Keratinocyte (primary cell): Measurements from ENCODE around the gene SH3PXD2A. TPM values are rescaled to one million over a fixed set of nuclear protein-coding genes. Genes with fewer than 3 reads are reported as not detected.
A peak's percentile ranks its signal among the peaks of the same experiment; 100 is the strongest.

Experiments used
- DNase-seq: peaks from one replicate; pipeline ENCODE4 v3.0.0-alpha.2; 2011; ENCODE audit warnings: low read depth, missing footprints, low spot score
- FAIRE-seq: peaks from 2 replicates; lab custom pipeline; 2011; peaks lifted over from hg19 to GRCh38; lab: Jason Lieb, UNC
- H2AFZ ChIP-seq: 2 replicates; pipeline ENCODE4 v1.6.0; 2012; ENCODE audit warnings: low read length, control low read depth, inconsistent platforms; ENCODE audit not compliant: control insufficient read depth
- H3K27ac ChIP-seq: 2 replicates; pipeline ENCODE4 v1.5.1; 2011; ENCODE audit warnings: low read length; ENCODE audit not compliant: control insufficient read depth, insufficient read depth
- H3K27me3 ChIP-seq: 3 replicates; pipeline ENCODE4 v1.6.0; 2011; ENCODE audit warnings: low read length; ENCODE audit not compliant: control insufficient read depth, insufficient read depth; ENCODE audit errors: extremely low read depth
- H3K36me3 ChIP-seq, 2 experiments: 2 replicates in 1 of 2; 3 replicates in 1 of 2; pipeline ENCODE4 v1.5.1; 2011; ENCODE audit warnings: low read length in 2 of 2, mild to moderate bottlenecking in 1 of 2; ENCODE audit not compliant: control insufficient read depth in 2 of 2, insufficient read depth in 2 of 2; ENCODE audit errors: extremely low read depth in 1 of 2
- H3K4me1 ChIP-seq: 3 replicates; pipeline ENCODE4 v1.5.1; 2011; ENCODE audit warnings: low read length; ENCODE audit not compliant: control insufficient read depth, insufficient read depth; ENCODE audit errors: extremely low read depth
- H3K4me2 ChIP-seq: 3 replicates; pipeline ENCODE4 v1.6.0; 2011; ENCODE audit warnings: low read depth, low read length; ENCODE audit not compliant: control insufficient read depth, insufficient read depth; ENCODE audit errors: extremely low read depth
- H3K4me3 ChIP-seq, 3 experiments: fragments of 200-600 bp in 1 of 3; sonication (generic) in 1 of 3; 2 replicates in 2 of 3; 3 replicates in 1 of 3; pipeline ENCODE4 v1.5.1; 2011 to 2016; ENCODE audit warnings: low read length in 3 of 3, mild to moderate bottlenecking in 3 of 3, control low read depth in 2 of 3, inconsistent platforms in 1 of 3, low read depth in 1 of 3, mixed read lengths in 1 of 3, mixed run types in 1 of 3, moderate library complexity in 1 of 3; ENCODE audit not compliant: control insufficient read depth in 2 of 3, insufficient read depth in 2 of 3; ENCODE audit errors: extremely low read depth in 1 of 3
- H3K79me2 ChIP-seq: 2 replicates; pipeline ENCODE4 v1.6.0; 2012; ENCODE audit warnings: low read length; ENCODE audit not compliant: control insufficient read depth, insufficient read depth
- H3K9ac ChIP-seq: 3 replicates; pipeline ENCODE4 v1.6.0; 2011; ENCODE audit warnings: low read length; ENCODE audit not compliant: control insufficient read depth, insufficient read depth; ENCODE audit errors: extremely low read depth
- H3K9me1 ChIP-seq: 3 replicates; pipeline ENCODE4 v1.6.0; 2011; ENCODE audit warnings: low read length; ENCODE audit not compliant: control insufficient read depth, insufficient read depth; ENCODE audit errors: extremely low read depth
- H3K9me3 ChIP-seq: 2 replicates; pipeline ENCODE4 v1.5.1; 2012; ENCODE audit warnings: low read depth, low read length; ENCODE audit not compliant: control insufficient read depth
- H4K20me1 ChIP-seq: 3 replicates; pipeline ENCODE4 v1.6.0; 2011; ENCODE audit warnings: low read length; ENCODE audit not compliant: control insufficient read depth, insufficient read depth; ENCODE audit errors: extremely low read depth
- EZH2 ChIP-seq: IDR thresholded peaks from one replicate; pipeline ENCODE4 v1.6.1; 2012; ENCODE audit warnings: inconsistent platforms, mild to moderate bottlenecking, low read length, moderate library complexity
- dilution Hi-C: fragments of 300-500 bp; cut with MboI; formaldehyde crosslinking; loops from one replicate; pipeline ENCODE4 v1.7.0; 2020; ENCODE audit warnings: low sequenced_read_pairs; ENCODE audit not compliant: extremely low pct_ligation_motif_present
- polyA plus RNA-seq, 5 experiments: library from polyadenylated mRNA; depleted of rRNA in 3 of 5; stranded (reverse) in 3 of 5; stranded (forward) in 1 of 5; unstranded in 1 of 5; fragments of >200 nt; gene quantifications; 1 replicate in 1 of 5; 2 replicates in 3 of 5; 3 replicates in 1 of 5; pipeline versions ENCODE4 v1.2.1 to v1.2.3, GENCODE V29; 2011 to 2012; ENCODE audit warnings: missing spikeins in 2 of 5, low read depth in 1 of 5, low replicate concordance in 1 of 5
- TF ChIP-seq, protein P1 (sequence below), 3 experiments: IDR thresholded peaks in 1 of 3; conservative IDR thresholded peaks in 1 of 3; optimal IDR thresholded peaks in 1 of 3; 2 replicates in 2 of 3; 3 replicates in 1 of 3; pipeline versions ENCODE3 to v1.5.1; 2011; ENCODE audit warnings: low read length in 3 of 3, mild to moderate bottlenecking in 3 of 3, moderate library complexity in 2 of 3, control low read depth in 1 of 3, inconsistent platforms in 1 of 3; ENCODE audit not compliant: insufficient read depth in 2 of 3; ENCODE audit errors: extremely low read depth in 1 of 3

SH3PXD2A gene
- polyA plus RNA-seq, 1 donor (not counting 4 experiments of a cell fraction or from before 2014, with no cell fraction given), result 33.9 TPM

DNA sequence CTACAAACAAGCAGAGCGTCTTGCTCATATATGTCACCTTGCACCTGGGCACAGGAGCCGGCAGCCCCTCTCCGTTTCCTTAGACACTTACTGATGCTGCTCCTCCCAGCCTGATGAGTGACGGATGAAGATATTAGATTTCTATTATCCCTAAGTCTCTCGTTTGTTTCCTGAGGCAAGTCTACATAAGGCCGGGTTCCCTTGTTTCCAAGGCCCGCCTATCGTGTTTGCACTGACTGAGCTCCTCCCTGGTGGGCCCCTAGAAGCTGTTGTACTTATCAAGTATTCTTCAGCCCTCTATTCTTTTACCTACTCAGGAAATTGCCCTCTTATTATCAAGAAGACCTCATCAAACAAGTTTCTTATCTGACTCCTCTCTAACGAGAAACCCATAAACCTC, 18.5 kb downstream of the SH3PXD2A start:
- no peaks in the 10 kb centered on the region for H3K9me3 ChIP-seq
- peaks cover 27 to 63% of the 10 kb centered on the region in 2 experiments for H3K36me3 ChIP-seq
- no peak overlapping the region for H3K4me2 ChIP-seq
- H2AFZ ChIP-seq, result no peak overlapping the region
- dilution Hi-C loops, result no loop called here
- H3K79me2 ChIP-seq, result peaks cover 97% of the 10 kb centered on the region
- peaks cover 26% of the 10 kb centered on the region for H3K9me1 ChIP-seq
- no peak overlapping the region for H3K9ac ChIP-seq
- FAIRE-seq (peak; percentile 13), DNase-seq (no peak)
- TF ChIP-seq, protein P1, sequence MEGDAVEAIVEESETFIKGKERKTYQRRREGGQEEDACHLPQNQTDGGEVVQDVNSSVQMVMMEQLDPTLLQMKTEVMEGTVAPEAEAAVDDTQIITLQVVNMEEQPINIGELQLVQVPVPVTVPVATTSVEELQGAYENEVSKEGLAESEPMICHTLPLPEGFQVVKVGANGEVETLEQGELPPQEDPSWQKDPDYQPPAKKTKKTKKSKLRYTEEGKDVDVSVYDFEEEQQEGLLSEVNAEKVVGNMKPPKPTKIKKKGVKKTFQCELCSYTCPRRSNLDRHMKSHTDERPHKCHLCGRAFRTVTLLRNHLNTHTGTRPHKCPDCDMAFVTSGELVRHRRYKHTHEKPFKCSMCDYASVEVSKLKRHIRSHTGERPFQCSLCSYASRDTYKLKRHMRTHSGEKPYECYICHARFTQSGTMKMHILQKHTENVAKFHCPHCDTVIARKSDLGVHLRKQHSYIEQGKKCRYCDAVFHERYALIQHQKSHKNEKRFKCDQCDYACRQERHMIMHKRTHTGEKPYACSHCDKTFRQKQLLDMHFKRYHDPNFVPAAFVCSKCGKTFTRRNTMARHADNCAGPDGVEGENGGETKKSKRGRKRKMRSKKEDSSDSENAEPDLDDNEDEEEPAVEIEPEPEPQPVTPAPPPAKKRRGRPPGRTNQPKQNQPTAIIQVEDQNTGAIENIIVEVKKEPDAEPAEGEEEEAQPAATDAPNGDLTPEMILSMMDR (optimal IDR thresholded peaks at IDR 0.05 in 1 of 3, IDR thresholded peaks at IDR 0.05 in 1 of 3, conservative IDR thresholded peaks at IDR 0.05 in 1 of 3; ENCODE audit: extremely low read depth in 1 of 3, insufficient read depth in 2 of 3, low read length in 3 of 3), result no peak
- TF ChIP-seq EZH2, result no peak
- no peaks in the 10 kb centered on the region for H3K27me3 ChIP-seq
- H3K4me1 ChIP-seq, result peaks cover 61% of the 10 kb centered on the region
- no peak overlapping the region for H3K4me3 ChIP-seq
- H4K20me1 ChIP-seq, result peaks cover 75% of the 10 kb centered on the region
- peak overlapping the region; percentile 29 for H3K27ac ChIP-seq

DNA sequence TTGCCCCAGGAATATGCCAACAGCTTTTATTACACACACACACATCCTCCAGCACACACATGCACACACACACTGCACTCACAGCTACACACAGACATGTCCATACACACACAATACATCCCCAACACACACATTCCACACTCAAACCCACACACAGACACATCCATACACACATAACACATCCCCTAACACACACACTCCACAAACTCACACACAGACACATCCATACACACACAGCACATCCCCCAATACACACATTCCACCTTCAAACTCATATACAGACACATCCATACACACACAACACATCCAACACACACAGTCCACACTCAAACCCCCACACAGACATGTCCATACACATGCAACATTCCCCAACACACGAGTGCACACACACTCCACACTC, 19.1 kb downstream of the SH3PXD2A start:
- Histone ChIP-seq H3K79me2 (peaks cover 99% of the 10 kb centered on the region), H4K20me1 (peaks cover 72% of the 10 kb centered on the region), H3K27ac (peak overlapping the region; percentile 29), H3K4me2 (peak overlapping the region; percentile 28), H3K9me1 (peaks cover 26% of the 10 kb centered on the region), H2AFZ (no peak overlapping the region), H3K4me1 (peaks cover 60% of the 10 kb centered on the region), H3K36me3 (peaks cover 25 to 62% of the 10 kb centered on the region in 2 experiments), H3K9ac (no peak overlapping the region), H3K9me3 (no peaks in the 10 kb centered on the region), H3K4me3 (no peak overlapping the region), H3K27me3 (no peaks in the 10 kb centered on the region)
- TF ChIP-seq EZH2, result no peak
- TF ChIP-seq, protein P1 (optimal IDR thresholded peaks at IDR 0.05 in 1 of 3, IDR thresholded peaks at IDR 0.05 in 1 of 3, conservative IDR thresholded peaks at IDR 0.05 in 1 of 3; ENCODE audit: extremely low read depth in 1 of 3, insufficient read depth in 2 of 3, low read length in 3 of 3), result no peak
- FAIRE-seq (peak; percentile 72), DNase-seq (no peak)
- dilution Hi-C loops, result no loop called here
